Measurements from ENCODE around the gene CLEC19A.

The CLEC19A gene

DNA sequence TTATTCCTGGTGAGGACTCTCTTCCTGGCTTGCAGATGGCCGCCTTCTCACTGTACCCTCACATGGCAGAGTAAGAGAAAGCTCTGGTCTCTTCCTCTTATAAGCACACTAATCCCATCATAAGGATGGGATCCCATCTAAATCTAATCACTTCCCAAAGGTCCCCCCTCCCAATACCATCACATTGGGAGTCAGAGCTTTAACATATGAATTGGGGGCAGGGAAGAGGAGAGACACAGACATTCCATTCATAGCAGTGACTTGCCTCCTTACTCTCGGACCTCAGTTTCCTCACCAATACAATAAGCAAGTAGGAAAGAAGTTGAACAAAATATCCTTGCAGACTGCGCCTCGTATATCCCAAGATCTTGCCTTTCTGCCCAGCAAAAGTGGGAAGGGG, 1.7 kb downstream of the CLEC19A start:
- no peak overlapping the region for H3K4me3 ChIP-seq (ENCODE audit: low read length)
- no peaks in the 10 kb centered on the region for H3K36me3 ChIP-seq (ENCODE audit: insufficient read depth, low read length)
- no peaks in the 10 kb centered on the region for H3K4me1 ChIP-seq (ENCODE audit: control insufficient read depth, insufficient read depth, low read length)
- H3K27me3 ChIP-seq (ENCODE audit: control insufficient read depth, insufficient read depth, low read length): no peaks in the 10 kb centered on the region
- H3K9me3 ChIP-seq (replicated peaks; ENCODE audit: low read length): no peaks in the 10 kb centered on the region
- no peak overlapping the region for H3K9ac ChIP-seq (ENCODE audit: low read depth, low read length)
- no peak overlapping the region for H3K4me2 ChIP-seq (ENCODE audit: low read length)

DNA sequence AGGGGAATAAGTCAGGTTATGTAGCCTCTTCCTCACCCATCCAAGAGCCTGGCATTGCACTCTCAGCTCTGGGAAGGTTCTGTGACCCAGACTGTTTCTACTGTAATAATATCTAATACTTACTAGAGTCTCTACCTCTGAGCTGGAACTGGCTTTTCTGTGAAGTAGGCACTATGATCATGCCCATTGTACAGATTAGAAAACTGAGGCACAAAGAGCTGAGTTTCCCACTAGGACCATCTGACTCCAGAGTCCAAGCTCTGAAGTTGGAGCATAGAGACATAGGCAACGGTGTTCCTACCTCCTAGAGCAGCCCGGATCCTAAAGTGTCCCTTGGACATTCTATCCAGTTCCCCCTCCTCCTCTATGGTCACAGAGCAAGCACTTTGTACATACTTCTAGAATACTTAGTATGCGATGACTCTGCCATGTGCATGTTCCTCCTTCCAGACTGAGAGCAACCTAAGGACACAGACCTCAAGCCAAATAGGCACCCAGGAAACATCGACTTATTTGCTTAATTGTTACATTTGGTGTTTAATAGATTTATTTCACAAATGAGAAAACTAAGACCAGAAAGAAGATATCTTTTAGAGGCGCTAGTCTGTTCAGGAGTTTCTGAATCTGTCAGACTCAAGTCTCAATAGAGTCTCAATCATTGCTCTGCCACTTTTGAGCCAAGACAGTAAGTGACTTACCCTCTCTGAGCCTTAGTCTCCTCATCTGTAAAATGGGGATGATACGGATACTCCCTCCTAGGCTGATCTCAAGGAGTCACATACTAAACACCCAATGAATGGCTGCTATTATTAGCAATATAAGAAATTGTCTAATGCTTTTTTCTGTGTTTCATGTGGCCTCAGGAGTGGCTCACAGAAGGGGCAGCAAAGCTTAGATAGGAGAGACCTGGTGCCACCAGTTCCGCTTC, 3.6 kb downstream of the CLEC19A start:
- H3K27me3 ChIP-seq (ENCODE audit: control insufficient read depth, insufficient read depth, low read length): no peaks in the 10 kb centered on the region
- no peaks in the 10 kb centered on the region for H3K9me3 ChIP-seq (replicated peaks; ENCODE audit: low read length)
- no peaks in the 10 kb centered on the region for H3K4me1 ChIP-seq (ENCODE audit: control insufficient read depth, insufficient read depth, low read length)

DNA sequence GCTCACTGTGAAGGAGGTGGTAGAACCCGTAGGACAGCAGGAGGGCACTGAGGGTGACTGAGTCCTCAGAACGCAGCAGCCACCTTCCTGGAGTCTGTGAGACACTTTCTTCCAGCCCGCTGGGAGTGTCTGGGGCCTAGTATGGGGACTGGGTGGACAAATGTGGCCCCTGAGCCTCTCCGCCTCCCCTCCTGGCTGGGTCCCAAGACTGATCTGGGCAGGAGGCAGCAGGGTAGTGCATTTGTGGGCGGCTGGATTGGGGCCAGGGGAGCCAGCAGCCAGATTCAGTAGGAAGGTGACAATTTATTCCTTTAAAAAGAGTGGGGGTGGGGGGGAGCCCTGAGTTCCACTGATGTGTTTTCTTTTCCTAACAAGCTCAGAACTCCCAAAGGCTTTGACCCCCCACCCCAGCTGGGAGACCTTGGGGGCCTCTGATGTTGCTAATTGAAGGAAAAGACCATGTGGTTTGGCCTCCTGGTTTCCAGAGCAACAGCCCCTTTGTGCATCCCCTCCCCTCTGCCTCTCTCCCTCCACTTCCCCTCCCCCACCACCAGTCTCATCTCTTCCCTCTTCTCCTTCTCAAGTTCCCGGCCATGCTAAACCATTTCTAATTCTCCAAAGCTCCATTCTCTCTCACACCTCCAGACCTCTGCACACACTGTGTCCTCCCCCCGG, 4.4 kb downstream of the CLEC19A start:
- Histone ChIP-seq H3K9ac (ENCODE audit: low read depth, low read length) (no peak overlapping the region), H3K4me1 (ENCODE audit: control insufficient read depth, insufficient read depth, low read length) (no peaks in the 10 kb centered on the region), H3K36me3 (ENCODE audit: insufficient read depth, low read length) (no peaks in the 10 kb centered on the region), H3K27me3 (ENCODE audit: control insufficient read depth, insufficient read depth, low read length) (no peaks in the 10 kb centered on the region), H3K9me3 (replicated peaks; ENCODE audit: low read length) (no peaks in the 10 kb centered on the region), H3K4me2 (ENCODE audit: low read length) (no peak overlapping the region), H3K4me3 (ENCODE audit: low read length) (no peak overlapping the region)

More for the DNA sequence above, 3.6 kb downstream of the CLEC19A start:
- Histone ChIP-seq H3K4me2 (ENCODE audit: low read length) (no peak overlapping the region), H3K36me3 (ENCODE audit: insufficient read depth, low read length) (no peaks in the 10 kb centered on the region), H3K9ac (ENCODE audit: low read depth, low read length) (no peak overlapping the region), H3K4me3 (ENCODE audit: low read length) (no peak overlapping the region)

DNA sequence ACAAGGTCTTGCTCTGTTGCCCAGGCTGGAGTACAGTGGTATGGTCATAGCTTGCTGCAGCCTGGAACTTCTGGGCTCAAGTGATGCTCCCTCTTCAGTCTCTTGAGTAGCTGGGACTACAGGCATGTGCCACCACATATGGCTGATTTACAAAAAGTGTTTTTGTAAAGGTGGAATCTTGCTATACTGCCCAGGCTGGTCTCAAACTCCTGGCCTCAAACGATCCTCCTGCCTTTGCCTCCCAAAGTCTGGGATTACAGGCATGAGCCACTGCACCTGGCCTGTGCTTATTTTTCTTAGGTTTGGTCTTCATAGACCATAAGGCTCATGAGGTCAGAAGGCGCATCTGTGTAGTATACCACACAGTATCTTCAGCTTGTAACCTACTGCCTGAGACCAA, 5.3 kb downstream of the CLEC19A start:
- Histone ChIP-seq H3K4me1 (ENCODE audit: control insufficient read depth, insufficient read depth, low read length) (no peaks in the 10 kb centered on the region), H3K9ac (ENCODE audit: low read depth, low read length) (no peak overlapping the region), H3K27me3 (ENCODE audit: control insufficient read depth, insufficient read depth, low read length) (no peaks in the 10 kb centered on the region), H3K36me3 (ENCODE audit: insufficient read depth, low read length) (no peaks in the 10 kb centered on the region), H3K4me3 (ENCODE audit: low read length) (no peak overlapping the region), H3K4me2 (ENCODE audit: low read length) (no peak overlapping the region), H3K9me3 (replicated peaks; ENCODE audit: low read length) (no peaks in the 10 kb centered on the region)

GRCh38 chr16:19291475-19291874, 5.9 kb downstream of the CLEC19A start:
- Histone ChIP-seq H3K27me3 (ENCODE audit: control insufficient read depth, insufficient read depth, low read length) (no peaks in the 10 kb centered on the region), H3K9ac (ENCODE audit: low read depth, low read length) (no peak overlapping the region), H3K4me1 (ENCODE audit: control insufficient read depth, insufficient read depth, low read length) (no peaks in the 10 kb centered on the region), H3K9me3 (replicated peaks; ENCODE audit: low read length) (no peaks in the 10 kb centered on the region), H3K4me3 (ENCODE audit: low read length) (no peak overlapping the region), H3K4me2 (ENCODE audit: low read length) (no peak overlapping the region), H3K36me3 (ENCODE audit: insufficient read depth, low read length) (no peaks in the 10 kb centered on the region)

DNA sequence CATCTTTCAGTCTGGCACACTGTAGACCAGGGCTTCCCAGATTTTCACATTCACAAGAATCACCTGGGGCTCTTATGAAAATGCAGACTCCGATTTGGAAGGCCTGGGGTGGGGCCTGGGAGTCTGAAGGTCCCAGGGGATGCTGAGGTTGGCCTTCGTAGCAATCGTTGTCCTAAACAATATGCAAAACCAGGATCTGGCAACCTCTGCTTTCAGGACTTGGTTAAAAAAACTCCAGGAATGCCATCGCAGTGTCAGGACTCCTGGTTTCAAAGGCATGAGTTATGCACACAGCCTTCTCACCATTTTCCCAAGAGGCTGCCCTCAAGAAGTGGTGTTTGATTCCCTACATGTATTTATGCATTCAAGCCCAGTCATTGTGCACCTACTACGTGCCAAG, 6.7 kb downstream of the CLEC19A start:
- Histone ChIP-seq H3K4me2 (ENCODE audit: low read length) (no peak overlapping the region), H3K36me3 (ENCODE audit: insufficient read depth, low read length) (no peaks in the 10 kb centered on the region), H3K4me3 (ENCODE audit: low read length) (no peak overlapping the region), H3K9me3 (replicated peaks; ENCODE audit: low read length) (no peaks in the 10 kb centered on the region), H3K9ac (ENCODE audit: low read depth, low read length) (no peak overlapping the region), H3K27me3 (ENCODE audit: control insufficient read depth, insufficient read depth, low read length) (no peaks in the 10 kb centered on the region), H3K4me1 (ENCODE audit: control insufficient read depth, insufficient read depth, low read length) (no peaks in the 10 kb centered on the region)

GRCh38 chr16:19294156-19294649, 8.7 kb downstream of the CLEC19A start:
- no peak overlapping the region for H3K4me2 ChIP-seq (ENCODE audit: low read length)
- no peak overlapping the region for H3K9ac ChIP-seq (ENCODE audit: low read depth, low read length)
- H3K36me3 ChIP-seq (ENCODE audit: insufficient read depth, low read length): no peaks in the 10 kb centered on the region
- no peaks in the 10 kb centered on the region for H3K27me3 ChIP-seq (ENCODE audit: control insufficient read depth, insufficient read depth, low read length)
- no peaks in the 10 kb centered on the region for H3K4me1 ChIP-seq (ENCODE audit: control insufficient read depth, insufficient read depth, low read length)
- no peaks in the 10 kb centered on the region for H3K9me3 ChIP-seq (replicated peaks; ENCODE audit: low read length)
- H3K4me3 ChIP-seq (ENCODE audit: low read length): no peak overlapping the region

DNA sequence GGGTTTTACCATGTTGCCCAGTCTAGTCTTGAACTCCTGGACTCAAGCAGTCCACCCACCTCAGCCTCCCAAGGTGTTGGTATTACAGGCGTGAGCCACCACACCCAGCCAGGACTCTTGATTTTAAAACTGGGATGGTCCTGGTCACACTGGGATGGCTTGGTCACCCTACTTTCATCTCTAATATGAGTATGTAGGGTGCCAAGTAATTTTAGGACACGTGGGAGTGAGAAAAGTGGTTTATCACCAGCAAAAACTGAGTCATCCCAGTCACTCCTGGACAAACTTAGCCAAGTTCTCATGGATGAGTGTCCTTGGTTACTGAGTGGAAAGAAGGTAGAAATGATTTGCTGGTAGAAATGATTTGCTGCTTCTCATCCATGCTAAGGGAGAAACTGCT, 9.9 kb downstream of the CLEC19A start:
- H3K4me2 ChIP-seq (ENCODE audit: low read length): no peak overlapping the region
- no peak overlapping the region for H3K9ac ChIP-seq (ENCODE audit: low read depth, low read length)
- no peaks in the 10 kb centered on the region for H3K27me3 ChIP-seq (ENCODE audit: control insufficient read depth, insufficient read depth, low read length)
- no peaks in the 10 kb centered on the region for H3K4me1 ChIP-seq (ENCODE audit: control insufficient read depth, insufficient read depth, low read length)
- no peaks in the 10 kb centered on the region for H3K9me3 ChIP-seq (replicated peaks; ENCODE audit: low read length)
- H3K36me3 ChIP-seq (ENCODE audit: insufficient read depth, low read length): no peaks in the 10 kb centered on the region
- no peak overlapping the region for H3K4me3 ChIP-seq (ENCODE audit: low read length)

GRCh38 chr16:19297454-19297853, 11.9 kb downstream of the CLEC19A start:
- H3K4me2 ChIP-seq (ENCODE audit: low read length): no peak overlapping the region
- no peak overlapping the region for H3K4me3 ChIP-seq (ENCODE audit: low read length)
- H3K4me1 ChIP-seq (ENCODE audit: control insufficient read depth, insufficient read depth, low read length): no peaks in the 10 kb centered on the region
- H3K27me3 ChIP-seq (ENCODE audit: control insufficient read depth, insufficient read depth, low read length): no peaks in the 10 kb centered on the region
- H3K36me3 ChIP-seq (ENCODE audit: insufficient read depth, low read length): no peaks in the 10 kb centered on the region
- no peak overlapping the region for H3K9ac ChIP-seq (ENCODE audit: low read depth, low read length)
- no peaks in the 10 kb centered on the region for H3K9me3 ChIP-seq (replicated peaks; ENCODE audit: low read length)

GRCh38 chr16:19299565-19299964, 14.0 kb downstream of the CLEC19A start:
- no peaks in the 10 kb centered on the region for H3K9me3 ChIP-seq (replicated peaks; ENCODE audit: low read length)
- H3K36me3 ChIP-seq (ENCODE audit: insufficient read depth, low read length): no peaks in the 10 kb centered on the region
- no peak overlapping the region for H3K9ac ChIP-seq (ENCODE audit: low read depth, low read length)
- H3K27me3 ChIP-seq (ENCODE audit: control insufficient read depth, insufficient read depth, low read length): no peaks in the 10 kb centered on the region
- no peak overlapping the region for H3K4me2 ChIP-seq (ENCODE audit: low read length)
- no peaks in the 10 kb centered on the region for H3K4me1 ChIP-seq (ENCODE audit: control insufficient read depth, insufficient read depth, low read length)
- no peak overlapping the region for H3K4me3 ChIP-seq (ENCODE audit: low read length)

DNA sequence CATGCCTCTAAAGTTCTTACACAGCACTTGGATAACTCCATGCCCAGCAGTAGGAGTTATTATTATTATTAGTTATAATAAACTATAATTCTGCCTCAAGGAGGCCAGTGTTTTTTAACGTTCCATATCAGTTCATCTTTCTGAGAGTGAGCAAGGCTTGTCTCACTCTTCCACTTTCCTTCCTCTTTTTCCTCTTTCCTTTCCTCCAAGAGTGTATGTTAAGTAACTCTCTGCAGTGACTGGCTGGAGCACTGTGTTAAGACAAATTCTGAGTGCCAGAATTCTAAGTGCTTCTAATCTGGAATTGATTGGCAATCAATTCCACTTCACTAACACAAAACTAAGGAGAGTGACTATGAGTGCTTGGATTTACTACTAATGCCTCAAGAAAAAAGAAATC, 16.4 kb downstream of the CLEC19A start:
- no peak overlapping the region for H3K4me2 ChIP-seq (ENCODE audit: low read length)
- no peaks in the 10 kb centered on the region for H3K27me3 ChIP-seq (ENCODE audit: control insufficient read depth, insufficient read depth, low read length)
- no peak overlapping the region for H3K4me3 ChIP-seq (ENCODE audit: low read length)
- H3K4me1 ChIP-seq (ENCODE audit: control insufficient read depth, insufficient read depth, low read length): no peaks in the 10 kb centered on the region
- no peaks in the 10 kb centered on the region for H3K9me3 ChIP-seq (replicated peaks; ENCODE audit: low read length)
- H3K36me3 ChIP-seq (ENCODE audit: insufficient read depth, low read length): no peaks in the 10 kb centered on the region
- no peak overlapping the region for H3K9ac ChIP-seq (ENCODE audit: low read depth, low read length)
